ENCODE results near the gene AMZ1. TPM values are rescaled to one million over a fixed set of nuclear protein-coding genes. Genes with fewer than 3 reads are reported as not detected.
A peak's percentile ranks its signal among the peaks of the same experiment; 100 is the strongest.

The AMZ1 gene, protein sequence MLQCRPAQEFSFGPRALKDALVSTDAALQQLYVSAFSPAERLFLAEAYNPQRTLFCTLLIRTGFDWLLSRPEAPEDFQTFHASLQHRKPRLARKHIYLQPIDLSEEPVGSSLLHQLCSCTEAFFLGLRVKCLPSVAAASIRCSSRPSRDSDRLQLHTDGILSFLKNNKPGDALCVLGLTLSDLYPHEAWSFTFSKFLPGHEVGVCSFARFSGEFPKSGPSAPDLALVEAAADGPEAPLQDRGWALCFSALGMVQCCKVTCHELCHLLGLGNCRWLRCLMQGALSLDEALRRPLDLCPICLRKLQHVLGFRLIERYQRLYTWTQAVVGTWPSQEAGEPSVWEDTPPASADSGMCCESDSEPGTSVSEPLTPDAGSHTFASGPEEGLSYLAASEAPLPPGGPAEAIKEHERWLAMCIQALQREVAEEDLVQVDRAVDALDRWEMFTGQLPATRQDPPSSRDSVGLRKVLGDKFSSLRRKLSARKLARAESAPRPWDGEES
- under 1 TPM; 0.29 to 0.40 TPM for total RNA-seq

DNA sequence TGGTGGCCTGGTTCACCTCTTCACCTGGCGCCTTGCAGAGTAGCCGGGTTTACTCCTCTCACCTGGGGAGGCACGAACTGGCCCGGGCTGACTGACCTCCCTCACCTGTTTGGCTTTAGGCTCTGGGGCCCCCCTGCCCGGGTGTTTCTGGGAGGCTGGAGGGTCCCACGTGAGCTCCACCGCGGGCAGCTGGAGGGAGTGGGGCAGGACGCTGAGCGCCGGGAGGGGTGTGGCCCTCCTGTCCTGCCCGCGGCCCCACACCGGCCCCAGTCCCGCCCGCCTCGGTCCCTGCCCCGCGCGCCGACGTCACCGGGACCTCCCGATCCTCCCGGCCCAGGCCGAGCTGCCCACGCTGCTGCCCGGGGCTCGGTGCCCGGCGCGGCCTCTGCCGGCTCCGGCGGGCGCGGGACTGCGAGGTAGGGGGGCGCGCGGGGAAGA, at the start of gene AMZ1:
Gene AMZ1 (plus strand): TSS at position 322 of the 438 bp plus-strand sequence. CDS start 12,250 bp downstream, outside the sequence.
- peaks cover 30% of the 10 kb centered on the region for H3K4me1 Mint-ChIP-seq
- no peaks in the 10 kb centered on the region for H3K9me3 Mint-ChIP-seq (ENCODE audit: low read depth)
- peak within 1 kb of the TSS; percentile 53 for H3K4me3 Mint-ChIP-seq
- H3K27ac Mint-ChIP-seq: no peak within 1 kb of the TSS
- H3K27me3 Mint-ChIP-seq: peaks cover 69% of the 10 kb centered on the region
- CTCF ChIA-PET: interaction anchor here (2.5 to 10.4 kb wide), 3 partner anchors 12 to 22 kb away, joined by 11 to 70 read pairs (median 15); no protein-coding TSS in a partner anchor
- DNase-seq: no peak
- no peaks in the 10 kb centered on the region for H3K36me3 Mint-ChIP-seq
- peak; percentile 11 for ATAC-seq

DNA sequence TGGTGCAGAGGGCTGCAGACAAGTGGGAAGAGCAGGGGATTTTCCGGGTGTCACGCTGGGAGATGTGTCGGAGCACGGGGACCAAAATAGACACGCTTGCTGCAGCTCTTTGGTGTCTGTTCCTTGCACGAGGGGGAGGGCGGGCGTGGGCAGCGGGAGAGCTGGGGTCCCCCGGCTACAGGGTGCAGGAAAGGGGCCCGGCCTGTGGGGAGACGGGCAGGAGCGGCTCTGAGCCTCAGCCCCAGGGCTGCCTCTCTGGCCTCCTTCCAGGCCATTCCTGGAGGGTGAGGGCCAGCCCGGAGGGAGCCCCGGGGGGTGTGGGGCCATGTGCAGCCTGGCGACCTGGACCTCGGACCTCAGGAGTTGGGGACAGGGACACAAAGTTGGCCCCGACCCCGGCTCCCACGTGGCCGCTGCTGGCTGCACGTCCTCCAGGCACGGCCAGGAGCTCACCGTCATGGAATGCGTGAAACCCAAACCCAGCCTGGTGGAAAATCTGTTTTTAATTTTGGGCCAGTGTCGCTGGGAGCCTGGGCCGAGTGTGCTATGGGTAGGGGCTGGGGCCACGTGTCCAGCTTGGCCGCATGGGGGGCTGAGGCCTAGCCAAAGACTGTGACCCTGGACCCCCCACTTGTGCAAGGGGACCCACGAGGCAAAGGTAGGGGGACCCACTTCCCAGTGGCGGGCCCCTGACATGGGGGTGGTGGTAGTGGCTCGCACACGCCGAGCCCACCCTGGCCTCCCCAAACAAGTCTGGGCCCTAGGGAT, 49.6 kb upstream of the AMZ1 start:
- no peak for ATAC-seq
- Mint-ChIP-seq H3K9me3 (ENCODE audit: low read depth) (no peaks in the 10 kb centered on the region), H3K4me1 (peaks cover 8% of the 10 kb centered on the region), H3K4me3 (no peak overlapping the region), H3K27me3 (no peaks in the 10 kb centered on the region), H3K36me3 (no peaks in the 10 kb centered on the region), H3K27ac (no peak overlapping the region)
- DNase-seq: no peak
- CTCF ChIA-PET: interaction anchor here (1.0 kb wide), 1 partner anchor 72 kb away, joined by 3 read pairs; no protein-coding TSS in a partner anchor

DNA sequence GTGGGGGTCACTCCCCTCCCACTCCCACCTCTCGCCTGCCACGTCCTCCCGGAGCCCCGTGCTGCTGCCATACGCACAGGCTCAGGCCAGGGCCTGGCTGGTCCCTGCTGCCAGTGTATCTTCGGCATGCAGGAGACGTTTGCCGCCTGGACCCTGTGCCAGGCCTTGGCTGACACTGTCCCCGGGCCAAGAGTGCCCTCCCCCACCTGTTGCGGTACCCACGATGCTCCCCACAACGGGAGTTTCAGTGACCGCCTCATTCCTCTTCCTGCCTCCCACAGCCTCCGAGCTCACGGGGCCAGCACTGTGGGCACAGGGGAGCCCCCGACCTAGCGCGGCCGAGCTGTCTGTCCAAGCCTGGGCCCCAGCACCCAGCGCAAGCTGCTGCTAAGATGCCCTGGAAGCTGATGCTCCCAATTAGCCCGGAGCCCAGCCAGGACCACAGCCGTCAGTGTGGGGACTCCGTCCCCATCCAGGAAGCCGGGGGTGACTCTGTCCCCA, 48.8 kb upstream of the AMZ1 start:
- Mint-ChIP-seq H3K36me3 (no peaks in the 10 kb centered on the region), H3K4me3 (no peak overlapping the region), H3K27ac (no peak overlapping the region), H3K4me1 (peaks cover 2% of the 10 kb centered on the region), H3K27me3 (no peaks in the 10 kb centered on the region), H3K9me3 (ENCODE audit: low read depth) (no peaks in the 10 kb centered on the region)
- DNase-seq: no peak
- ATAC-seq: no peak
- CTCF ChIA-PET: no interaction called here

DNA sequence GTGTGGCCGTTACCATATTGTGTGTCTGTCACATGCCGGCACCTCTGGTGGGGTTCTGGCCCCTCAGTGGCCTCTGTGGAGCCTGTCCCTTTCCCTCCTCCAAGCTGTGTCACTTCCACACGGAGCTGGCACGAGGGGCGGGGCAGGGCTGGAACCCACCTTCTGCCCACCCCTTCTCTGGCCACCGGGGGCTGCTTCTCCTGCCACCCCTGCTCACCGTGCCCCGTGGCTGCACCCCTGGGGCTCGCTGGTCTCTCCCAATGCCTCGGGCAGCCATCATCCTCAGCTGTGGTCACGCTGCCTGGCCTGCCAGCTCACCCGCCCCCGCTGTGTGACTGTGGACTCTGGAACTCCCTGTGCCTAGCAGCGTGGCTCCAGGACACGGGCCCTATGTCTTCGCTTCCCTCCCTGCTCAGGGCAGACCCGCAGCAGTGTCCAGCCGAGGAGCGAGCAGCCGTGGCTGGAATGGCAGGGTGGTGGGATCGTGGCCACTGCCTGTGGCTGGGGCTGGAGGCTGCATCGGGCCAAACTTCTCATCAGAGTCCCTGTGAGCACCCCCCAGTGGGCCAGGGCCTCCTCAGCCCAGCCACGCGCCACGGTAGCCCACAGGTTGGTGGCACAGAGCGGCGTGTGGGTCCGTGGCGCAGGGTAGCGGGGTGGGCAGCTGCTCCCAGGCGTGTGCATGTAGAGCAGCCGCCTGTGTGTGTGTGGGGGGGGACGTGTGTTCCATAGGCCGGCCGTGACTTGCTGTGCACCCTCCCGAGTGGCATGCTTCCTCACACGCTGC, 48.1 kb upstream of the AMZ1 start:
- Mint-ChIP-seq H3K27ac (no peak overlapping the region), H3K36me3 (no peaks in the 10 kb centered on the region), H3K9me3 (ENCODE audit: low read depth) (no peaks in the 10 kb centered on the region), H3K4me1 (peaks cover 7% of the 10 kb centered on the region), H3K27me3 (no peaks in the 10 kb centered on the region), H3K4me3 (no peak overlapping the region)
- no peak for ATAC-seq
- CTCF ChIA-PET: no interaction called here
- no peak for DNase-seq

DNA sequence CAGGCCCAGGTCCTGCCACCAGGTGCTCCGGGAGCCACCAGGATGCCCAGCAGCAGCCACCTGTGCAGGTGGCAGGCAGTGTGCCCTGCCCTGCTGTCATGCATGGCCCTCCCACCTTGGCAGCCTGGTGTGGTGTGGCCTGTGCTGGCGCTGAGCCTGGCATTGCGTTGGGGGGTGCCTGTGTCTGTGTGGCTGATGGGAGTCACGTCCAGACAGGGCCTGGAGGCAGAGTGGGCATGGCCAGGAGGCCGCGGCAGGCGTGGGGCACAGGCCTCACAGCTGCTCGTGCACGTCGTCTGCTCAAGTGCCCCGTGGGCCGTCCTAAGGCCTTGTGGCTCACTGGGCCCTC, 47.5 kb upstream of the AMZ1 start:
- no peak for ATAC-seq

DNA sequence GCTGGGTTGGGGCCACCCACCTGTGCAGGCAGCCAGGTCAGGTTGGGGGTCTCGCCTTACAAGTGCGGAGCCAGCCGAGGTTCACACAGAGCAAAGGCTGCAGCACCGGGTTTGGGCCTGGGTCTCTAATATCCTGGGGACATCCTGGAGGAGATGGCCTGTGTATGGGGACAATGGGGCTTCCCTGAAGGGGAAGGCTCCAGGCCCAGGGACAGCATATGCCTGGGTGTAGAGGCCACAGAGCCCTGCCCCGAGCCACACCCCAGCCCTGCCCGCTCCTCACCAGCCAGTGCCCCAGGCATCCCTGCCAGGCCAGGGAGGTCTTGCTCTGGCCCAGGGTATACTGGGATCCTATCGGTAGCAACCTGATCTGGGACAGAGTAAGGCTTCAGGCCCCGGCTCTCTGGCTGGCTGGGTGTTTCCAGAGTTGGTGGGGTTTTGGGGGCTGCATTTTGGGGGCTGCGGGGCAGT, 47.1 kb upstream of the AMZ1 start:
- ATAC-seq (no peak), DNase-seq (no peak)
- H3K27me3 Mint-ChIP-seq: no peaks in the 10 kb centered on the region
- no peaks in the 10 kb centered on the region for H3K36me3 Mint-ChIP-seq
- no peak overlapping the region for H3K27ac Mint-ChIP-seq
- no peaks in the 10 kb centered on the region for H3K9me3 Mint-ChIP-seq (ENCODE audit: low read depth)
- no peak overlapping the region for H3K4me3 Mint-ChIP-seq
- CTCF ChIA-PET: no interaction called here
- H3K4me1 Mint-ChIP-seq: peaks cover 17% of the 10 kb centered on the region

More for the DNA sequence above, 47.5 kb upstream of the AMZ1 start:
- Mint-ChIP-seq H3K27ac (no peak overlapping the region), H3K27me3 (no peaks in the 10 kb centered on the region), H3K36me3 (no peaks in the 10 kb centered on the region), H3K9me3 (ENCODE audit: low read depth) (no peaks in the 10 kb centered on the region), H3K4me1 (peaks cover 13% of the 10 kb centered on the region), H3K4me3 (no peak overlapping the region)
- CTCF ChIA-PET: no interaction called here
- no peak for DNase-seq

DNA sequence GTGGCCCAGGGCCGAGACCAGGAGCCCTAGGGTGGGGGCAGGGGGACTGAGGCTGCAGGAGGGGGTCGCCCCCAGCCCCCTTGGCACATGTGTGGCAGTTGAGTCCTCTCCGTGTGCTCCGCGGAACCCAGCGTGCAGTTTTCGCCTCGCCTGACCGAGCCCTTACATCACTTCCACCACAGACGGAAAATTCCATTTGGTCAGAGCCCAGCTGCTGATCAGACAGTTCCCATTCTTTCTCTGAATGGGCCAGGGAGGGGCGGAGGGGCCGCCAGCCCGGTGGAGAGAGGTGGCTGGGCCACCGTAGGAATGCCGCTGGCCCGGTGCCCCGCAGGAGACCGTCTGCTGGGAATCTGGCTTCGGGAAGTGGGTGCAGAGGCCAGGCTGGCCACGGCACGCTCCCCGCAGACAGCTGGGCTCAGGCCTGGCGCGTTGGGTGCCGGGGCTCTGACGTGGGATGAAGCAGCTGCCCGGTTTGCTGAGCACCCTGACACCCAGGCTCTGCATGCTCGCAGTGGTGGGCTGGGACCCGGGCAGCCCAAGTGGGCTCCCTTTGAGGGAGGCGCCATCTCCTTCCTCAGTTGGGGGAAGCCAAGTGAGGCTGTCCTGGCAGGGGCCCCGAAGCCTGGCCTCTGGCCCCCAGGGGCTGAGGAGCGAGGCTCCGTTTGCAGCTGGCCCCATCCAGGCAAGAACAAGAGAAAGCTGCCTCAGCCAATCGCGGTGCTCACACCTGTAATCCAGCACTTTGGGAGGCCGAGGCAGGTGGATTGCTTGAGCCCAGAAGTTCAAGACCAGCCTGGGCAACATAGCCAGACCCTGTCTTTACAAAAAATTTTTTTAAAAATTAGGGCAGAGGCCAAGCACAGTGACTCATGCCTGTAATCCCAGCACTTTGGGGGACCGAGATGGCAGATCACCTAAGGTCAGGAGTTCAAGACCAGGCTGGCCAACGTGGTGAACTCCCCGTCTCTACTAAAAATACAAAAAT, 46.3 kb upstream of the AMZ1 start:
- H3K27ac Mint-ChIP-seq: no peak overlapping the region
- no peak for ATAC-seq
- H3K4me1 Mint-ChIP-seq: peaks cover 21% of the 10 kb centered on the region
- CTCF ChIA-PET: interaction anchor here (1.0 to 5.1 kb wide), 4 partner anchors 9 to 68 kb away, joined by 3 to 50 read pairs (median 8); partner anchors contain the start of gene TTYH3
- no peak for DNase-seq
- H3K27me3 Mint-ChIP-seq: no peaks in the 10 kb centered on the region
- no peaks in the 10 kb centered on the region for H3K9me3 Mint-ChIP-seq (ENCODE audit: low read depth)
- H3K36me3 Mint-ChIP-seq: no peaks in the 10 kb centered on the region
- no peak overlapping the region for H3K4me3 Mint-ChIP-seq

DNA sequence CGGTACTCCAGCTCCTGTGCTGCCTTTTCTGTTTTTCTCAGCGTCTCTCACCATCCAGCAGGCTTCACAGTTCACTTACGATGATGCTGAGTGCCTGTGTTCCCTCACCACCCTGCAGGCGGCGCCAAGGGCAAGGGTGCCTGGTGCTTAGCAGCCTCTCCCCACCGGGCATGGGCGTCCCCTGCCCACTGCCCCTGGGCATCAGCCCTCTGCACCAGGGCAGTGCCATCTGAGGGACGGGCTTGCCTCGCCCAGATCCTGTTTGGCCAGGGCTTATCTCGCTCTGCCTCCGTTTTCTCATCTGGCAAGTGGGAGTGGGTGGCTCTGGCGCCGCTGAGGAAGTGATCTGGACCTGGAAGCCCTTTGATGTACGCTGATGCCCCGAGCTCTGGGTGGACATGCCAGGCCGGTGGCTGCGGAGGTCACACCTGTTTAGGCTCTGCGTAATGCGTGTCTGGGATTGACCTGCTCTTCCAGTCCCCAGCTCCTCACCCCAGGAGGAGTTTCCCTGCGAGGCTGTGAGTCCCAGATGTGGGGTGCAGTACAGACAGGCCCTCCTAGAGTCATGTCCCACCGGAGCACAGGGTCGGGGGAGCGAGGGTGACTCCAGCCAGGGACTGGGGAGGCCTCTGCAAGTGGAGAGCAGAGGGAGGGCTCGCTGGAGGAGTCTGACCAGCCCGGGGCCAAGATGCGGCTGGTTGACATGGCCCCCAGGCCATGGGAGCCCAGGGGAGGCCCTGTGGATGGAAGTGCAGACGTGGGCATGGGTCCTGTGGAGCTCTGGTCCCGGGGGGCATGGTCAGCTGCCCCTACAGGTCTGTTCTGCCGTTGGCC, 44.4 kb upstream of the AMZ1 start:
- ATAC-seq: no peak
- H3K36me3 Mint-ChIP-seq: no peaks in the 10 kb centered on the region

DNA sequence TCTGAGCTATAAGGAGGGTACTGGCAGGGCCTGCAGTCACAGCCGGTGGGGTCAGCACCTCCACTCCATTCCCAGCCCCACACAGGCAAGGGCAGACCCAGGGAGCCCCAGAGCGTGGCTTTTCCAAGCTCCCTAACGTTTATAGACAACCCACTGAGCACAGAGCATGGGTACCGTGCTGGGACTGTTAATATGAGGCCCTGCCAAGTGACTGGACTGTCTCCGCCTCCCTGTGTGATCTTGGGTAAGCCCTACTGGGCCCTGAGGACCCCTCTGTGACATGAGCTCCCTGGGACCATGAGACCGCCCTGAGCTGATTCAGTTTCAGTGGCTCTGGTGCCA, 43.8 kb upstream of the AMZ1 start:
- Mint-ChIP-seq H3K27ac (peak overlapping the region; percentile 40), H3K9me3 (ENCODE audit: low read depth) (no peaks in the 10 kb centered on the region), H3K27me3 (no peaks in the 10 kb centered on the region), H3K36me3 (no peaks in the 10 kb centered on the region), H3K4me1 (peaks cover 21% of the 10 kb centered on the region), H3K4me3 (no peak overlapping the region)
- DNase-seq (no peak), ATAC-seq (no peak)
- CTCF ChIA-PET: interaction anchor here (0.5 to 5.1 kb wide), 5 partner anchors 9 to 66 kb away, joined by 3 to 50 read pairs (median 11); partner anchors contain the start of gene TTYH3

More for the DNA sequence above, 44.4 kb upstream of the AMZ1 start:
- Mint-ChIP-seq H3K9me3 (ENCODE audit: low read depth) (no peaks in the 10 kb centered on the region), H3K27ac (no peak overlapping the region), H3K4me3 (no peak overlapping the region), H3K27me3 (no peaks in the 10 kb centered on the region), H3K4me1 (peaks cover 21% of the 10 kb centered on the region)
- CTCF ChIA-PET: interaction anchor here (0.5 to 5.1 kb wide), 7 partner anchors 8 to 66 kb away, joined by 3 to 50 read pairs (median 7); partner anchors contain the start of gene TTYH3
- no peak for DNase-seq

DNA sequence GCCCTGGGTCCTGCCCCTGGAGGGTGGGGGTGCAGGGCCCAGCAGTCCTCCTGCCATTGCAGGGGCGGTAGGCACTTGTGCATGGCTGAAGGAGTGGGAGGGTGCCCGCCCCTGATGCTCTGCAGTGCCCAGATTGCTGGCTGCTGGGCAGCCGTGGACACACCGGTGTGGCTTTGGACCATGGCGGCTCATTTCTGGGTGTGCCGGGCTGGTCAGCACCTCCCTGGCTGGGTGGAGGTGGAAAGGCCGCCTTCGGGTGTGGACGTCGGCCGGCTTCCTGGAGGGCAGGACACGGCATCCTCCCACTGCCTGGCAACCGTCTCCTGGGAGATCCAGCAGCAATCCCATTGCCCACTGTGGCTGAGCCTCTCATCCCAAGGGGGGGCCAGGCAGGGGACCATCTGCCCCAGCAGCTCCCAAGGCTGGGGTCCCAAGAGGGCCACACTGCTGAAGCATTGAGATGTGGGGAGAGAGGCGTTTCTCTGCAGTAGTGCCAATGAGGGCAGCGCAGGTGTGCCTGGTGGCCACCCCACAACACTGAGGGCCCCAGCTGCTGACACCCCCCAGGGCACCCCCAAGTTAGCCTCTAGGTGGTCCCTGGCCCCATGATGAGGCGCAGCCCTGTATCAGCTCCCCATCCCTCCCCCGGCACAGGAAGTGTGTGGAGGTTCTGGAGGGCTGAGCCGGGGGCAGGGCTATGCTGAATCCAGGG, 43.3 kb upstream of the AMZ1 start:
- H3K27ac Mint-ChIP-seq: peak overlapping the region; percentile 90
- H3K36me3 Mint-ChIP-seq: no peaks in the 10 kb centered on the region
- peak; percentile 80 for ATAC-seq
- CTCF ChIA-PET: interaction anchor here (0.7 to 5.1 kb wide), 18 partner anchors 9 to 193 kb away, joined by 3 to 50 read pairs (median 4); partner anchors contain the start of gene TTYH3
- no peaks in the 10 kb centered on the region for H3K9me3 Mint-ChIP-seq (ENCODE audit: low read depth)
- peak overlapping the region; percentile 56 for H3K4me3 Mint-ChIP-seq
- peaks cover 21% of the 10 kb centered on the region for H3K4me1 Mint-ChIP-seq
- DNase-seq: no peak
- no peaks in the 10 kb centered on the region for H3K27me3 Mint-ChIP-seq

Data from activated CD8-positive, alpha-beta memory T cell treated with anti-CD3 and anti-CD28 coated beads, Interleukin-2, amount 10 ng/mL, durations not matched to agents 7 days and 5 days (primary cell).